Ammon's horn (tissue), 1 donor: ENCODE results near the gene VPS37C.
"Not testable (repeated sequence)": the region's sequence is repeated elsewhere in the genome, so short reads cannot be mapped to it uniquely, and the experiment has no call there.

Source experiments
- DNase-seq: peaks from one replicate; pipeline ENCODE4 v3.0.0-alpha.2; 2016; ENCODE audit warnings: low spot score

The VPS37C gene

GRCh38 chr11:61174949-61175348 lies 13.7 kb upstream of the VPS37C start:
- no peak for DNase-seq

GRCh38 chr11:61174273-61174672 lies 13.0 kb upstream of the VPS37C start:
- DNase-seq = no peak

DNA sequence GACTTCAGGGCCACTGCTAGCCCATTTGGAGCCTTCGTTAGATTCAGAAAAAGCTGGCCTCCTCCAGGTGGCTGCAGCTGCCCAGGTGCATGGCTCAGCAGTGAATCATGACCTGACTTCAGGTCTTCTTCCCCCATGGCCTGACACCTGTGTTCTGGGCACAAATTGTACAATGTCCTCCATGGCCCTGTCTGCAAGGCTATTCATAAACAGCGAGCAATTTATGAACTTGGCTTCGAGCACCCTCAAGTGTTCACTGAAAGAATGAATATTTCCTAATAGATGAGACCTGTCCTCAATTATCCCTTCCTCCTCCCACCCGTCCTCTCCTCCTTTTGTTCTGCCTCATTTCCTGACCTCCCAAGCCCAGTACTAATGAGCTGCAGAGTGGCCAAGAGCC lies 12.2 kb upstream of the VPS37C start:
- no peak for DNase-seq

DNA sequence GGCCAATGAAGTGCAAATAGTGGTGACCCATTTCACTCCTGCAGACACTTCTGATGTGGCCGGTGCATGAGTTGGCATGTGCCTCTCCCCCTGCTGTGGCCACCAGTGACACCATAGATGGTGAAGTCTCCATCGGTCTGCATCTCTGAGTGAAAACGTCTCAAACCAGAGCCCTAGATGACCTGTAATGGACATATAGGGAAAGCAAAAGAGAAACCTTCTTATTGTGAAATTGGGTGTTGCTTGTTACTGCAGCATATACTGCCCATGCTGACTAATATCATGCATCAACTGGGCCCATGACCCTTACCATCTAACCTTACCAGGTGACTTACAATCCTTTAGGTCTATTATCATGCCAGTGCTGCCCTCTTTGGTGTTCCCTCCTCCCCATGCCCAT lies 11.7 kb upstream of the VPS37C start:
- DNase-seq = no peak

DNA sequence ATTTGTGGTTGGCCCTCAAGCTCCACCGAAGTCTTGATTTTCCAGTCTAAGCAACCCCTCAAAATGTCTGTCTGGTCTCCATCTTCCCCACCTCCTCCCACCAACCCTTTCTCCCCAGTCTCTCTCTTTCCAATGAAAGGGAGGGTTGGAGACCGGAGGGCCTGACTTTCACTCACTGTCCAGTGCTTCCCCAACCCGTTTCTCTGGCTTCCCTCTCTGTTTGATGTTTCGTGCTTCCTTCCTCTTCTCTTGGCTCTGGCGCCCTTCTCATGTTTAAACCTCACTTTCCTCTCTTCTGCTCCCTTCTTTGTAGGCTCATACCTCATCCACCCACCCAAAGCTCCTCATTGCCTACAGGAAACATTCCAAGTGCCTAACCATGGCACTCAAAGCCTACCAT lies 11.1 kb upstream of the VPS37C start:
- no peak for DNase-seq

- DNase-seq = no peak
Observed at GRCh38 chr11:61171907-61172306, 10.7 kb upstream of the VPS37C start.

DNA sequence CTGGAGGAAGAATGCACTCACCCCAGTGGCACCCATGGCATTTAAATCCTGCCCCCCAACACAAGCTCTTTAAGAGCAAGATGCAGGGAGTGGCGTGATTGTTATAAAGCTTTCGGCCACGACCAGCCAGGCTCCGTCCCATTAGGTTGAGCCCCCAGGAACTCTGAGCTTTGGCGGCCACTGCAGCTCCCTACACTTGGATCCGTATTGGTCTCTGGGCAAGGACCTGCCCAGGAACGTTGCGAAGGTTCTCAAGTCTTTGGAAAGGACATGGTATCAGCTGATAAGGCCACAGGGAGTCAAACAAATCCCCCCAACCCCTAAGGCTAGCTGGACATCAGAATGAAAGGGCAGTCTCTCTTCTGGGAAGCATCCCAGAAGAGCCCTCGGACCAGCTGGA lies 9.3 kb upstream of the VPS37C start:
- no peak for DNase-seq

DNA sequence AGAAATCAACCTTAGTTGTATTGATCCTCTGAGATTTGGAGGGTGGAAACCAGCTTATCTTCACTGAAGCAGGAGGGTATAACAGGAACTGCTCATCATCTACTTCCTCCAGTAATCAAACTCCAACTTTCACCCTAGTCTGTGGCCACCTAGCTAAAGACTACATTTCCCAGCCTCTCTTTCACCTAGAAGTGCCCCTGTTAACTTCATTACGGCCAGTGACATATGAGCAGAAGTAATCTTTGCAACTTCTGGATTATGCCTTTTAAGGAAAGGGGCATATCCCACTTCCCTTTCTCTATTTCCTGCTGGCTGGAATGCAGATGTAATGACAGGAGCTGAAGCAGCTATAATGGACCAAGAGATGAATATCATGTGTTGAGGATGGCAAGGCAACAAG lies 7.6 kb upstream of the VPS37C start:
- no peak for DNase-seq

DNA sequence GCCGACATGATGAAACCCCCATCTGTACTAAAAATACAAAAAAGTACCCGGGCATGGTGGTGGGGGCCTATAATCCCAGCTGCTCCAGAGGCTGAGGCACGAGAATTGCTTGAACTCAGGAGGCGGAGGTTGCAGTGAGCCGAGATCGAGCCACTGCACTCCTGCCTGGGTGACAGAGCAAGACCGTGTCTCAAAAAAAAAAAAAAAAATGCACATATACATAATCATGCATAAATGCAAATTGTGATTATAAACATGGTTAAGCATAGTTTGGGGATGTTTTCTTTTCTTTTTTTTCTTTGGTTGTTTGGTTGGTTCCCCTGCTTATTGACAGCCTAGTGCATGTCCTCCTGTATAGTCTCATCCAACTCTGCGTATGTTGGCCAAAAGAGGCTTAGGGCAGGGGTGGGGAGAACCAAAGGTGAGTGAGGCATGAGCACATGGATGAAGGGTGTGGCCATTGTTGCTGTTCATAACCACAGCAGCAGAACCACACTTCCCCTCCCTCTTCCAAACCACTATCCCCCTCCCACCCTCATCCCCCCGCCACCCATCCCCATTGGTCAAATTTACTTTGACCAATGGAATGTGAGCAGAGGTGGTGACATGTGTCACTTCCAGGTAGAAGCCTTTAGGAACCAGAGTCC lies 6.9 kb upstream of the VPS37C start:
- DNase-seq = no peak

- DNase-seq = not testable (repeated sequence)
Observed at GRCh38 chr11:61166331-61166730, 5.1 kb upstream of the VPS37C start.

DNA sequence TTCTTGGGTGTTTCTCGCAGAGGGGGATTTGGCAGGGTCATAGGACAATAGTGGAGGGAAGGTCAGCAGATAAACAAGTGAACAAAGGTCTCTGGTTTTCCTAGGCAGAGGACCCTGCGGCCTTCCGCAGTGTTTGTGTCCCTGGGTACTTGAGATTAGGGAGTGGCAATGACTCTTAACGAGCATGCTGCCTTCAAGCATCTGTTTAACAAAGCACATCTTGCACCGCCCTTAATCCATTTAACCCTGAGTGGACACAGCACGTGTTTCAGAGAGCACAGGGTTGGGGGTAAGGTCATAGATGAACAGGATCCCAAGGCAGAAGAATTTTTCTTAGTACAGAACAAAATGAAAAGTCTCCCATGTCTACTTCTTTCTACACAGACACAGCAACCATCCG lies 4.6 kb upstream of the VPS37C start:
- not testable (repeated sequence) for DNase-seq

GRCh38 chr11:61164606-61165424 lies 3.6 kb upstream of the VPS37C start:
- no peak for DNase-seq

- peak; percentile 46 for DNase-seq
Observed at GRCh38 chr11:61163714-61164605, 2.7 kb upstream of the VPS37C start.

- no peak for DNase-seq
Observed at GRCh38 chr11:61163021-61163420, 1.8 kb upstream of the VPS37C start.

DNA sequence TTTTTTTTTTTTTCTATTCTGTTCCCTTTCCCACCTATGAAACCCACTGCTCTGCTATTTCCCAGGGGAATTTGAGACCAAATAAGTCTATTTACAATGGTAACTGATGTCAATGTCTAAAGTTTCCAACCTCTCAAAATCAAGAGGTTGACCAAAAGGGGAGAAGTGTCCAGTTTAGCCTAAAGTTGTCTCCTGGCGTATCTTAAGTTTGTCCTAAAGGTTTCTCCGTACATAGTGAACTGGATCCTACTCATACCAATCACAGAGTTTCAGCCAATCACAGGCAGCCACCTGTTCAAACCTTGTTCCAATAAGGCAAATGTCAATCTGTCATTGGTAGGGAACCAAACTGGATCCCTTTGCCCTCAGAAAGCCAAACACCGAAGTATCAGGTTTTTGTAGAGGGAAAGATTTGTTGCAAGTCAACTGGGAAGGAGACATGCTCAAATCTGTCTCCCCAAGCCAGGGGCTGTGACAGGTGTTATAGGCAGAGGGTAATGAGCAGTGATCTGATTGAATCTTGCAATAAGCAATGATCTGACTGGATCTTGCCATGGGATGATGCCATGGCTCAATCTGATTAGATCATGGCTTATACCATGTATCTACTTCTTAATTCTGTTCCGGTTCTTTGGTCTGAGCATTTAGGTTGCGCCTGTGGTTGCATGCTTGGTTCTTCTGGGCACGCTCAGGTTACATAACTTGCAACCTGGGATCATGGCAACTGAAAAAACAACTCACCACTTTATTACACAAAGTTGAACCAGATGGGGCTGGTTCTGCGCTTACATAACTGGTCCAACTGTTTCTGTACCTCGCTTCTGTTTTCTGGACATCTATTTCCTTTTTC lies 1.1 kb upstream of the VPS37C start:
- DNase-seq = peak; percentile 64

GRCh38 chr11:61160487-61161189 lies 588 bp downstream of the VPS37C start:
- peak; percentile 24 for DNase-seq

DNA sequence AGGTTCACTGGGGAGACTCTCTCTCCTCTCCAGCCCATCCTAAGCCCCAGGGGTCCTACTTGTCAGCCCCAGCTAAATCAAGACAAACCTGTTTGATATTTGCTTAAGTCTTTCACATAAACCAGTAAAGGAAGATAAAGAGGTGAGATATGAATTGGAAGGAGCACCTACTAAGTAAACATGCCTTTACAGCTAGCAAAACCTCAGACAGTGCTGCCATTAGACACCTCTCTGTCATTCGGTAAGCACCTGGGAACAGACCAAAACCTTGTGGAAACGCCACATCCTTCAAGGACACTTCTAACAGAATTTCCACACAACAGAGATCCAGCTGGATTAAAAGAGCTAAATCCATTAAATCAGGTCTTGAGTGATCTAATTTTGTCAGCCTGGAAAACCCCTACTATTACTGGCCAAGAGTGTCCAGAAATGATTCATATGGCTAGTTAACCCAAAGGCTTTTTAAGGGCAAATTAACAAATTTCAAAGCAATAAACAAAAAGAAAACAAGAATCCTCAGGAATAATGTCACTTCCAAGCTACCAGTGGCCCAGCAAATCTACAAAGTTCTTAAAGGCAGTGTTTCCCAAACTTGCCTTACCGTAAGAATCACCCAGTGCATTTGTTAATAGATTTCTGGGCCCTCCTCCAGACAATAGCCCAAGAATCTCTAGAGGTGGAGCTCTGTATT lies 2.4 kb downstream of the VPS37C start:
- DNase-seq = no peak

GRCh38 chr11:61157743-61158142 lies 3.5 kb downstream of the VPS37C start:
- DNase-seq = no peak

DNA sequence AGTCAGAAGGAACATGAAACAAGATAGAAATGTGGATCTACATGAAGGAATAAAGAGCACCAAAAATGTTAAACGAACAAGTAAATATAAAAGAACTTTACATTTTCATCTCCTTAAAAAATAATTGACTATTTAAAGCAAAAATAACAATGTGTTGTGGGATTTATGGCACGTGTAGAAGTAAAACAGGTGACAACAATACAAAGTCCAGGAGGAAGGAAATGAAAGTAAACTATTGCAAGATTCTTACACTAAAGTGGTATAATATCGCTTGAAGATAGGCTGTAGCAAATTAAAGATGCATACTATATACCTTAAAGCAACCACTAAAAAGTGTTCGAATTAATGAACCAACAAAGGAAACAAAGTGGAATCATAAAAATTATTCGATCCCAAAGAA lies 5.5 kb downstream of the VPS37C start:
- no peak for DNase-seq

GRCh38 chr11:61155312-61155711 lies 5.9 kb downstream of the VPS37C start:
- DNase-seq = no peak
